Raji (cell line): ENCODE results near the gene IQCE.

Experiments
- POLR2A ChIP-seq: IDR thresholded peaks from 2 replicates; pipeline ENCODE4 v1.6.1; 2011; ENCODE audit warnings: low read depth, low read length, control low read depth; ENCODE audit not compliant: insufficient read depth

Gene IQCE

DNA sequence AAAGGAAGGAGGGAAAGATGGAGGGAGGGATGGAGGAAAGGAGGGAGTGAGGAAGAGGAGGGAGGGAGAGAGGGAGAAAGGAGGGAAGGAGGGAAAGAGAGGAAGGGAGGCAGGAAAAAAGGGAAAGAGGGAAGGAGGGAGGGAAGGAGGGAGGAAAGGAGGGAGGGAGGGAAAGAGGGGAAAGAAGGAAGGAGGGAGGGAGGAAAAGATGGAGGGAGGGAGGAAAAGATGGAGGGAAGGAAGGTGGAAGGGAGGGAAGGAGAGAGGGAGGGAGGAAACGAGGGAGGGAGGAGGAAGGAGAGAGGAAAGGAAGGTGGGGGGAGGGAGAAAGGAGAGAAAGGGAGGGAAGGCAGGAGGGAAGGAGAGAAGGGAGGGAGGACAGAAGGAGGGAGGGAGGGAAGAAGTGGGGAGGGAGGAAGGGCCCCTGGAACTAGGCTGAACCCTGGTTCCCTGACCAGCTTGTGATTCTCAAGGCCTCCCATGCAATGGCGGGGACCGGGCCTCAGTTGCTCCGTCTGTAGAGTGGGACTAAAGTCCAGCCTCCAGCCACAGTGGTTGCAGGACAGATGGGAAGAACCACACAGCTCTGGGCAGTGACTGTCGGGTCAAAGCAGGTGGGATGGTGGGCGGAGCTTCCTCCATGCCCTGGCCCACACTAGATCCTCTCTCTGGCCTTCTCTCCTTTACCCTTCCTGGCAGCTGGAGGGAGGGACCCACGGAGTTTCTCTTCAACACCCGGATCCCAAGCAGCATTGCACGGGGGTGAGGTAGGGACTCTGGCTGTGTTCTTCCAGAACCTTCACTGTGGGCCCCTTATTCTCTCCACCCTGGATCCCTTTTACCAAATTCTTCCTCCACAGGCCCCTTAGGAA is 68.7 kb downstream of the IQCE start:
- TF ChIP-seq POLR2A, result no peak

- no peak for TF ChIP-seq POLR2A
These were observed 69.3 kb downstream of the IQCE start for GRCh38 chr7:2628130-2628482.

- no peak for TF ChIP-seq POLR2A
These were observed 70.1 kb downstream of the IQCE start for GRCh38 chr7:2628891-2629290.

- TF ChIP-seq POLR2A, result no peak
These were observed 71.2 kb downstream of the IQCE start for GRCh38 chr7:2629746-2630681.

GRCh38 chr7:2631946-2632732 is 73.4 kb downstream of the IQCE start, which contains the start of gene TTYH3:
TSS of gene TTYH3 (plus strand) at chr7:2631986. CDS start at chr7:2632156, 170 bp downstream.
- no peak for TF ChIP-seq POLR2A

GRCh38 chr7:2632733-2633537 is 74.2 kb downstream of the IQCE start:
- TF ChIP-seq POLR2A, result no peak

GRCh38 chr7:2633538-2634266 is 74.9 kb downstream of the IQCE start:
- no peak for TF ChIP-seq POLR2A

DNA sequence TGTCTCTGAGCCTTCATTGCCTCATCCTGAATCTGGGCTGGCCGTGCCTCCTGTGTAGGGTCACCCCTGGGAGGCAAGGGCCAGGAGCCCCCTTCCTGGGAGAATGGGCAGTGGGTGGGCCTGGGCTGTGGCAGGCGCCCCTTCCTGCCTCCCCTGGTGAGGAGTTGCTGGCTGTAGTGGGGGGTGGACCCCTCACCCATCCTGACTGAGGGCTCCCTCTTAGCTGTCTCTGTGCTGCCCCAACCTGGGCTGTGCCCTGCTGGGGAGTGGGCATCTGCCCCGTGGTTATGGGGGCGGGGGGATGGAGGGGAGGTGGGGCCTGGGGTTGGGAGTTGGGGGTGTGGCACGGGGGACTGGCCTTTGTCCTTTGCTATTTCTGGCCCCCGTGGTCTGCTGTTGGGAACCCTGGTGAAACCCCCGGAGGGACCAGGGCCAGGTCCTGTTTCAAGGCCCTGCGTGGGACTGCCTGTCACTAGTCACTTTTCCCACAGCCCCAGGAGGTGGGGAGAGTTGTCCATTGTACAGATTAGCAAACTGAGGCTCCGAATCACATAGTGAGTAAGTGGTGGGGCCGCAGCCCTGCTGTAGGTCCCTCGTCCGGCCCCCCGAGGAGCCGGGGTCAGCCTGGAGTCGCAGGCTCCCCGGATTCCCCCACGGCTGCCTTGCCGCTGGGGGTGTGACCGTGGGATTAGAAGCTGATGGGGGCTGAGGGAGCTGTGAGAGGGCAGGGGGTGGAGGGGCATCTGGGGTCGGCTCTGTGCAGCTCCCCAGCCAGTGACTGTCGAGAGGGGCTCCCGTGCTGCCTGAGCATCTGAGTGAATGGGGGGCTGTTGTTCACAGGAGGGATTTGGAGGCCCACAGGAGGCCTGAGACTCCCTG is 75.7 kb downstream of the IQCE start:
- TF ChIP-seq POLR2A, result no peak

GRCh38 chr7:2635148-2635668 is 76.4 kb downstream of the IQCE start:
- no peak for TF ChIP-seq POLR2A

DNA sequence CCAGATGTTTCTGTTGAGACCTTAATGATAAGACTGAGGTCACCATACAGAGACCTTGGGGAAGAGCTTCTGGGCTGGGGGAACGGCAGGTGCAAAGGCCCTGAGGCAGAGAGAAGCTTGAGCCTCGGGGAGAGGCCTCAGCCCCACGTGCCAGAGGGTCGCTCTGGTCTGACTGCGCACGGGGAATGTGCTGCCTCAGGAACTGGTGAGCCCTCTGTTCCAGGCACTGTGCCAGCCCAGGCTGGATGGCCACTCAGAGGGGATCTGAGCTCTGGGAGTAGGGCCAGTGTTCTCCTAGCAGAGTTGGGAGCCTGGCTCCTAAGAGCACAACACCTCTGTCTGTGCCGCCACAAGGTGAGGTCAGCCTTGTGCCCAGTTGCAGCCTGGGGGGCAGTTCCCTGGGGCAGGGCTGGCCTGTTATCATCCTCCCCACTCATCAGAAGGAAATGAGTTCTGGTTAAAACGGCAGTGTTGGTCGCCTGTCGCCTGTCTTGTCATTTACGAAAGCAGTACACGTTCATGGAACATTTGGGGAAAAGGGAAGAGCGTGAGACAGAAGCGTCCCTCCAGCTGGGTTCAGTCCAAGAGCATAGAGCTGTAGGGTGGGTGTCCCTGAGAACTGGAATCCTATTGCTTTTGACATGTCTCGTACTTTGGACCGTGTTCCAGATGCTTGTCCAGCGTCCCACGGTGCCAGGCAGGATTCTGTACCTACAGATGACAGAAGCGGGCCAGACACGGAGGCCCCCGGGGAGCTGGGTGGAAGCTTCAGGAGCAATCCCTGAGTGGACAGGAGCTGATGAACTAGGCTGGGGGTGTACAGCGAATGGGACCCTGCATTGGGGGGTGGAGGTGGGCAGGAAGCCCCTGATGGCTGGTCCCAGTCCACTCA is 77.3 kb downstream of the IQCE start:
- no peak for TF ChIP-seq POLR2A

GRCh38 chr7:2637066-2637471 is 78.3 kb downstream of the IQCE start:
- TF ChIP-seq POLR2A, result no peak

DNA sequence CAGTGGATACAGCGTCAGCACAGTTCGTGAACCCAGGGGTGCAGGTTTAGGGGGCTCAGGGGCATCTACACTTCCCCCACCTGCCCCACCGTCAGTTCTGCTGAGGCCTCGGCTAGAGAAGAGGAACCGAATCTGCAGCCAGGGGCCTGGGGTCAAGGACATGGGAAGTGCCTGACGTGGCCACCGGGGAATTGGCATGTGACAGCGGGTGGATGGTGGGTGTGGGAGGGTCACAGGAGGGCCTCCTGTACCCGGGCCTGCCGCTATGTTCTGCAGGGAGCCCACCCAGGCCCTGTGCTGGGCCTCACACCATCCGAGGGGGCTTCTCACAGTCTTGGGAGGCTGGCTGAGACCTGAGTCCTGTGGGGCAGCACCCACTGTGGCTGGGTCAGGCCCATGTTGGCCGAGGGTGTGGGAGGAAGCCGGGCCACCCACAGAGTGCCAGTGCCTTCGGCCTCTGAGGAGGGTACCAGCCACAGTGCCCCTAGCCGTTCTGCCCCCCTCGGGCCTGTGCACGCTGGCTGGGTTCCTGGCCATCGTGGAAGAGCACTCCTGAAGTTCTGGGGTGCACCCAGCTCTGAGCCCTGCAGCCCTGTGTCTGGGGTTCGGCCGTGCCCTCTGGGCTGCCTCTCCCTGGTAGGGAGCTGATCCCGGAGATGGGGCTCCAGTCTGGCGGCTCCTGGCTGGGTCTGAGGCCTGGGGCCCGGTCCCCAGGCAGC is 78.9 kb downstream of the IQCE start:
- no peak for TF ChIP-seq POLR2A
